AG04450 (cell line): ENCODE data around the gene TAF10. TPM values are rescaled to one million over a fixed set of nuclear protein-coding genes. Genes with fewer than 3 reads are reported as not detected.

Source experiments
- CTCF ChIA-PET: fragments of 300-600, 350-600 bp; formaldehyde crosslinking; extraction: SDS; loops from one replicate; lab custom pipeline; 2022; ENCODE audit warnings: antibody characterized with exemption, inconsistent platforms; lab: Charles Lee
- POLR2A ChIA-PET: fragments of 350-600 bp; formaldehyde crosslinking; extraction: SDS; loops from one replicate; lab custom pipeline; 2021; ENCODE audit warnings: antibody characterized with exemption, inconsistent platforms; lab: Yijun Ruan, JAX
- DNase-seq: peaks from one replicate; pipeline ENCODE4 v3.0.0-alpha.2; 2011; ENCODE audit warnings: low read depth, low spot score
- H3K27ac ChIP-seq: one replicate; pipeline ENCODE4 v1.5.1; 2012; ENCODE audit warnings: low read depth, low read length, control low read depth
- H3K27me3 ChIP-seq: one replicate; pipeline ENCODE4 v1.6.0; 2012; ENCODE audit warnings: low read length; ENCODE audit not compliant: control insufficient read depth, insufficient read depth
- H3K4me3 ChIP-seq: 2 replicates; pipeline ENCODE4 v1.5.1; 2011; ENCODE audit warnings: mild to moderate bottlenecking, low read depth, low read length, control low read depth
- H3K9me3 ChIP-seq: 2 replicates; pipeline ENCODE4 v1.5.1; 2012; ENCODE audit warnings: low read length; ENCODE audit not compliant: control insufficient read depth, insufficient read depth
- polyA plus RNA-seq: library from polyadenylated mRNA; depleted of rRNA; stranded (reverse); fragments of >200 nt; gene quantifications from 2 replicates; pipeline ENCODE4 v1.2.3, GENCODE V29; 2011
- TF ChIP-seq, protein P1 (sequence below): IDR thresholded peaks from 2 replicates; pipeline ENCODE4 v1.5.1; 2011; ENCODE audit warnings: low read depth, low read length, control low read depth, inconsistent platforms

TAF10 gene
- polyA plus RNA-seq, 1 experiment: 170 TPM

DNA sequence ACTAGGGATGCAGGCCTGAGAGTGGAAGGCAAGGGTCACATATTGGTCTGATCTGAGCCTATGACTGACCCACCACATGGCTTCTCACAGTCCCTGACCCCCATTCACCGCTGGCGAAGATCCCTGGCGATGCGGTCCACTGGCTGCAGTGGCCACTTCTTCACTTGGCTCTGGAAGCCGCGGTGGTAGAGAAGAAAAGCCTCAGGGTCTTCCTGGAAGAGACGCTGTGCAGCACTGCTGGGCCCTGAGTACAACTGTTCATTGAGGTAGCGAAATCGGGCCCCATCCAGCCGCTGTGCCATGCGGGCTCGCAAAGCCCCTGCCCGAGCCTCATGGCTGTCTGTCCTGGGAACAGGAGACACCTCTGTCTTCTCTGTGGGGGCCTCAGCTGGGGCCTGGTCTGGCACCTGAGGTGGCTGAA lies 11.0 kb downstream of the TAF10 start:
- Histone ChIP-seq H3K27ac (no peak overlapping the region), H3K27me3 (no peaks in the 10 kb centered on the region), H3K9me3 (no peaks in the 10 kb centered on the region), H3K4me3 (no peak overlapping the region)
- ChIA-PET POLR2A (no interaction called here), CTCF (no interaction called here)
- no peak for DNase-seq
- TF ChIP-seq, protein P1, sequence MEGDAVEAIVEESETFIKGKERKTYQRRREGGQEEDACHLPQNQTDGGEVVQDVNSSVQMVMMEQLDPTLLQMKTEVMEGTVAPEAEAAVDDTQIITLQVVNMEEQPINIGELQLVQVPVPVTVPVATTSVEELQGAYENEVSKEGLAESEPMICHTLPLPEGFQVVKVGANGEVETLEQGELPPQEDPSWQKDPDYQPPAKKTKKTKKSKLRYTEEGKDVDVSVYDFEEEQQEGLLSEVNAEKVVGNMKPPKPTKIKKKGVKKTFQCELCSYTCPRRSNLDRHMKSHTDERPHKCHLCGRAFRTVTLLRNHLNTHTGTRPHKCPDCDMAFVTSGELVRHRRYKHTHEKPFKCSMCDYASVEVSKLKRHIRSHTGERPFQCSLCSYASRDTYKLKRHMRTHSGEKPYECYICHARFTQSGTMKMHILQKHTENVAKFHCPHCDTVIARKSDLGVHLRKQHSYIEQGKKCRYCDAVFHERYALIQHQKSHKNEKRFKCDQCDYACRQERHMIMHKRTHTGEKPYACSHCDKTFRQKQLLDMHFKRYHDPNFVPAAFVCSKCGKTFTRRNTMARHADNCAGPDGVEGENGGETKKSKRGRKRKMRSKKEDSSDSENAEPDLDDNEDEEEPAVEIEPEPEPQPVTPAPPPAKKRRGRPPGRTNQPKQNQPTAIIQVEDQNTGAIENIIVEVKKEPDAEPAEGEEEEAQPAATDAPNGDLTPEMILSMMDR: no peak

DNA sequence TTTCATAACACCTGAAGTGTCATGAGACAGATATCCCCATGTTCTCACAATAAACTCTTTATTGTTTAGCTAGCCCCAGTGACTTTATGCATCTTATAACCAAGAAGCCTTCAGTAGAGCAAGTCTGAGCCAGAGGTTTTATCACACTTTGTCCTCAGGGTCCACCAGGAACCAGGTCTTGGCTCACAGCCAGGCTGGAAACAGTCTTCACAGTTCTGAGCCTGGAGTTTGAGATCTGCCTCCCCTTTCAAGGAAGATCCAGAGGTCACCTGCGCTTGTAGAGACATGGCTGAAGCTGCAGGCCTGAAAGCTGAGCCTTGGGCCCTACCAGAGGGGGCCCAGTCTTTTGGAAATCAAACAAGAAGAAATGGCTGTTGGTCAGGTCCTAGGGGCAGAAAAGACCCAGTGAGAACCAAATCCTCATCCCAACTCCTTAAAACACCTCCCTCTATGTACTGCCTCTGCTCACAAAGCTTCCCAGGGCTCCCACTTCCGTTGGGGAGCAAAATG lies 12.1 kb downstream of the TAF10 start:
- no peak overlapping the region for H3K4me3 ChIP-seq
- ChIA-PET CTCF (interaction anchor here (1.1 to 1.7 kb wide), 2 partner anchors 13 to 84 kb away, joined by 3 to 6 read pairs; partner anchors contain the start of gene MRPL17), POLR2A (no interaction called here)
- no peak overlapping the region for H3K27ac ChIP-seq
- TF ChIP-seq, protein P1: no peak
- no peaks in the 10 kb centered on the region for H3K9me3 ChIP-seq
- DNase-seq: no peak
- H3K27me3 ChIP-seq: no peaks in the 10 kb centered on the region

DNA sequence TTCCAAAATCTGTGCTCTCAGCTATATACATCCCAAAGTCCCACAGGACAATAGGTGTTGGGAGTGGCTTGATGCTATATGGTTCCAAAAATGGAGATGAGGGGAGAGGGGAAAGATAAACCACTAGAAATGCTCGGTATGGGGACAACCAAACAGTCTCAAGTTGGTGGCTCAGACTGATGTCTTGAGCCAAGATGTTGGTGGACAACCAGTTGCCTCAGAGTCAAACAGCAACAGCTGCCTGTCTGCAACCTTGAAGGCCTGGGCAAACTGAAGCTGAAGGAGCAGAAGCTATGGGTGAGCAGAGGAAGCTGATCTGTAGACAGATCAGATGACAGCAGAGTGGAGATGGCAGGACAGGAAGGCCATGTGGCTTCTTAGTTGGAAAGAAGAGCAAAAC lies 12.6 kb downstream of the TAF10 start:
- H3K9me3 ChIP-seq: no peaks in the 10 kb centered on the region
- no peak overlapping the region for H3K27ac ChIP-seq
- ChIA-PET POLR2A (no interaction called here), CTCF (interaction anchor here (1.1 to 1.7 kb wide), 2 partner anchors 14 to 84 kb away, joined by 3 to 6 read pairs; partner anchors contain the start of gene MRPL17)
- no peak for DNase-seq
- H3K4me3 ChIP-seq: no peak overlapping the region
- no peaks in the 10 kb centered on the region for H3K27me3 ChIP-seq
- TF ChIP-seq, protein P1: no peak

DNA sequence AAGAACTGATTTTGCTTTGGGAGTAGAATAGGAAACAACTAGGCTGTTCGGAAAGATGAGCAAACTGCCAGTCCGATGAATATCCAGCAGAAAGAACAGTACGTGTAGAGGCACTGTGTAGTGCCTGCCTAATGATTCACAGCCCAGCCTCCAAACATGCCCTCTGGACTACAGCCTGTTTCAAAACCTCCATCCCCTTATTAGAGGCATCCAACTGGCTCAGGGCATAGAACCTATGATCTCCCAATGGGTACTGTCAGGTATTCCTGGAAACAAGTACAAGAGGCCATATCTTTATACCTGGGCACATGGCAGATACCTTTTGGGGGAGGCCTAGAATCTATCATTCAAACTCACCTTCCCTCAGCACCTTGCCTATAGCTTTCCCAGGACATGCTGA lies 13.5 kb downstream of the TAF10 start:
- CTCF ChIA-PET: interaction anchor here (0.6 to 1.0 kb wide), 2 partner anchors 68 to 70 kb away, joined by 3 to 5 read pairs; no protein-coding TSS in a partner anchor
- no peak for DNase-seq
- H3K4me3 ChIP-seq: no peak overlapping the region
- no peak overlapping the region for H3K27ac ChIP-seq
- POLR2A ChIA-PET: no interaction called here
- TF ChIP-seq, protein P1: no peak
- H3K27me3 ChIP-seq: no peaks in the 10 kb centered on the region
- no peaks in the 10 kb centered on the region for H3K9me3 ChIP-seq

DNA sequence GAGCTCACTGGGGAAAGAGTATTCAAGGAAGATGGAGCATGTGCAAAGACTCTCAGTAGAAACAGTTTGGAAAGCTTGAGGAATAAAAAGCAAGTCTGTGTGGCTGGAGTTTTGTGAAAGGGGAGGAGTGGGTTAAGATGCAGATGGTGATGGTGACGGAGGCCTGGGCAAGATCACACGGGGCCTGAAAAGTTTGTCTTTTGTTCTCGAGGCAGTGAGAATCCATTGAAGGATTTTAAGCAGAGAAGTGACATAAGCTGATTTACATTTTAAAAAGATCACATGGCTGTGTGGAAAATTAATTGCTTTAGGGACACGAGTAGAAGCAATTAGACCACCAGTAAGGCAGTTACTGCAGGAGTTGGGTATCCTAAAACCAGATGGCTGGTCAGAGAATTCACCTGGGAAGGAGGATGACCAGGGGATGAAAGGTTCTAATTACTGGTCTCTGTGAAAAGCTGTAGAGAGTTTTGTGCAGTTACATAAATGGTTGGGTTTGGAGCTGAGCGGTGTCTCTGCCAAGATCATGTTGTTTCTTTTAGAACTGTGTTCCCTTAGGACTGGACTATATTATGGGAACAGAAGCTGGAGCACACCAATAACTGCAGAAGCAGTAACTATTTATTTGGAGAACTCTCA lies 15.7 kb downstream of the TAF10 start:
- H3K27ac ChIP-seq: no peak overlapping the region
- no peaks in the 10 kb centered on the region for H3K27me3 ChIP-seq
- ChIA-PET CTCF (interaction anchor here (0.9 to 1.1 kb wide), 3 partner anchors 87 to 217 kb away, joined by 3 to 5 read pairs (median 4); partner anchors contain the start of gene MRPL17), POLR2A (no interaction called here)
- TF ChIP-seq, protein P1: no peak
- H3K9me3 ChIP-seq: no peaks in the 10 kb centered on the region
- DNase-seq: no peak
- H3K4me3 ChIP-seq: no peak overlapping the region
